Fibroblast of the aortic adventitia (primary cell): ENCODE results near the gene GABRB2. TPM values are rescaled to one million over a fixed set of nuclear protein-coding genes. Genes with fewer than 3 reads are reported as not detected.
"Not testable (repeated sequence)": the region's sequence is repeated elsewhere in the genome, so short reads cannot be mapped to it uniquely, and the experiment has no call there.

ENCODE experiments used
- DNase-seq: peaks from one replicate; pipeline ENCODE4 v3.0.0-alpha.2; 2010; ENCODE audit warnings: low read depth
- H3K4me3 ChIP-seq: 2 replicates; pipeline ENCODE4 v1.5.1; 2011; ENCODE audit warnings: low read depth, mild to moderate bottlenecking, control low read depth, low read length, moderate library complexity
- total RNA-seq: library from RNA; depleted of rRNA; stranded (reverse); fragments of >200 nt; gene quantifications from 2 replicates; pipeline ENCODE4 v1.2.3, GENCODE V29; 2012; ENCODE audit warnings: low replicate concordance
- TF ChIP-seq, protein P1 (sequence below): IDR thresholded peaks from 2 replicates; pipeline ENCODE4 v1.5.1; 2011; ENCODE audit warnings: mild to moderate bottlenecking, low read length, control low read depth, inconsistent platforms; ENCODE audit not compliant: insufficient read depth

GABRB2 gene
- total RNA-seq, 1 donor, result 0.09 TPM

DNA sequence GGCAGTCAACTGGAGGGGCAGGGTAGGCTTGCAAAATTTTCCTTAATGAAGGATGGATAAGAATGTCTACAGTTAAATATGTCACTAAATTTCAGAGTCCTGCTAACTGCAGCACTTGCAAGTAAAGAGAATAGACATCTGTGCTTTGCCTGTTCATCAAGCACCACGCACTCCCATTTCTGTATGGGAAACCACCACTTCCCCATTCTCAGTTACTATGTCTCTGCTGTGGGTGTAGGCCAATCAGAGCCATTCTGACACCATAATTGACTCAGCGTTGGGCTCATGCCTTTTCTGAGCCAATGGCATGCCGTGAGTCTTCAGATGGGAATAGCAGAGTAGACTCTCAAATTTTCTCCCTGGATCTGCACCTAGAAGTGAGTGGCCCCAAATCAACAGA, 247.5 kb downstream of the GABRB2 start:
- no peak for DNase-seq
- TF ChIP-seq, protein P1, sequence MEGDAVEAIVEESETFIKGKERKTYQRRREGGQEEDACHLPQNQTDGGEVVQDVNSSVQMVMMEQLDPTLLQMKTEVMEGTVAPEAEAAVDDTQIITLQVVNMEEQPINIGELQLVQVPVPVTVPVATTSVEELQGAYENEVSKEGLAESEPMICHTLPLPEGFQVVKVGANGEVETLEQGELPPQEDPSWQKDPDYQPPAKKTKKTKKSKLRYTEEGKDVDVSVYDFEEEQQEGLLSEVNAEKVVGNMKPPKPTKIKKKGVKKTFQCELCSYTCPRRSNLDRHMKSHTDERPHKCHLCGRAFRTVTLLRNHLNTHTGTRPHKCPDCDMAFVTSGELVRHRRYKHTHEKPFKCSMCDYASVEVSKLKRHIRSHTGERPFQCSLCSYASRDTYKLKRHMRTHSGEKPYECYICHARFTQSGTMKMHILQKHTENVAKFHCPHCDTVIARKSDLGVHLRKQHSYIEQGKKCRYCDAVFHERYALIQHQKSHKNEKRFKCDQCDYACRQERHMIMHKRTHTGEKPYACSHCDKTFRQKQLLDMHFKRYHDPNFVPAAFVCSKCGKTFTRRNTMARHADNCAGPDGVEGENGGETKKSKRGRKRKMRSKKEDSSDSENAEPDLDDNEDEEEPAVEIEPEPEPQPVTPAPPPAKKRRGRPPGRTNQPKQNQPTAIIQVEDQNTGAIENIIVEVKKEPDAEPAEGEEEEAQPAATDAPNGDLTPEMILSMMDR, result no peak

DNA sequence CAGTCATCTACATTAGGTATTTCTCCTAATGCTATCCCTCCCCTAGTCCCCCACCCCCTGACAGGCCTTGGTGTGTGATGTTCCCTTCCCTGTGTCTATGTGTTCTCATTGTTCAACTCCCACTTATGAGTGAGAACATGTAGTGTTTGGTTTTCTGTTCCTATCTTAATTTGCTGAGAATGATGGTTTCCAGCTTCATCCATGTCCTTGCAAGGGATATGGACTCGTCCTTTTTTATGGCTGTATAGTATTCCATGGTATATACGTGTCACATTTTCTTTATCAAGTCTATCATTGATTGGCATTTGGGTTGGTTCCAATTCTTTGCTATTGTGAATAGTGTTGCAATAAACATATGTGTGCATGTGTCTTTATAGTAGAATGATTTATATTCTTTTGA, 249.1 kb downstream of the GABRB2 start:
- not testable (repeated sequence) for DNase-seq, H3K4me3 ChIP-seq

More for the DNA sequence above, 247.5 kb downstream of the GABRB2 start:
- H3K4me3 ChIP-seq, result no peak overlapping the region

DNA sequence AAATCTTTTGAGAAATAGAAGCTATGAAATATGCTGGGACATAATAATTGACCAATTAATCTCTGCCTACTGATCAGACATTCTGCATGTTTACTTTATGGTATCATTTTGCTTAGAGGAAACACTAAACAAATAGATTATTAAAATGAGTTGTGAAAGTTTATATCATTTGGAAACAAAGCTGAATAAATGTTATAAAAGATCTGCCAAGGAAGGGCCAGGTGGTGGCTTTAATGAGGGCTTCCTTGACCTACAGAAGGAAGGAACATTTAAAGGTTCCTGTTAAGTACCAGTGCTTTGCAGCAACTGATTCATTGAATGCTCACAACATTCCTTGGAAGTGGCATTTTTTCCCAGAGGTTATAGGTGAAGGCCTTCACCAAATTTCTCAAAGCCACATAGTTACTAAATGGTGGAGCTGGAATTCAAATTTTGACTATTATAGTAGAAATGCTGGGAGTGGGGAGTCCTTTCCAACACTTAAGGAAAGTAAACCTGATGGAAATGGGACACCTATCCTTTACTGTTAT, 250.7 kb downstream of the GABRB2 start:
- no peak for DNase-seq
- no peak overlapping the region for H3K4me3 ChIP-seq
- TF ChIP-seq, protein P1, result no peak

DNA sequence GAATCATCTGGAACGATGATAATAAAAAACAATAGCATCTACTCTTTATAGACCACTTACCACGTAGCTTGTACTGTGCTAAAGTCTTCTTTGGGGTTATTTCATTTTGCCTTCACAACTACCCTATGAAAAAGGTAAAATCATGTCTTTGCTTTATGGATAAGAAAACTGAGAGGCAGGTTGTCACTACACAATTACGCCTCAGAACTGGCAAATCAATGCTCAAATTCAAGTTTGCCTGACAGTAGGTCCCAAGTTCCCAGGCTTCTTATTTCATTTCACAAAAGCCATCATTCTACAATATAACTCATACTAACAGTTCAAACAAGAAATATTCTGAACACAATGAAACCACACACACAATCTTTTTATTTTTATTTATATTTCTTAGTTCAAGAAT, 258.5 kb downstream of the GABRB2 start:
- no peak overlapping the region for H3K4me3 ChIP-seq
- TF ChIP-seq, protein P1, result no peak
- no peak for DNase-seq

DNA sequence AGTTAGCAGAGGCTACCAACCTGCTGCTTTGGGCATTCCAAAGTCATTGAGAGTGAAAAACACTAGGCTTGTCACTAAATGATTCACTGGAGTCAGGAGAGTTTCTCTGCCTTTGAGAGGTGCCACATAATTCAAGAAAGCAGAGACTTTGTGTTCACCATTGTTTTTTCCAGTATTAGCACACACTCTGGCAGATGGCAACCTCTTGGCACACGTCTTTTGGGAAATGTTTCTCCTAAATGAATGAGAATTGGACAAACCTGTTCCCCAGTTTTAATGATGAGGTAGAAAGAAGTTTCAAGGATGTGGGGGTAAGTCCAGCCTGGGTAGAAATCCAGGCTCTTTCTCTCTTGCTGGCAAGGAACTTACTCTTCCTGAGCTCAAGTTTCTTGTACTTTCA, 259.1 kb downstream of the GABRB2 start:
- H3K4me3 ChIP-seq, result no peak overlapping the region
- TF ChIP-seq, protein P1, result no peak

DNA sequence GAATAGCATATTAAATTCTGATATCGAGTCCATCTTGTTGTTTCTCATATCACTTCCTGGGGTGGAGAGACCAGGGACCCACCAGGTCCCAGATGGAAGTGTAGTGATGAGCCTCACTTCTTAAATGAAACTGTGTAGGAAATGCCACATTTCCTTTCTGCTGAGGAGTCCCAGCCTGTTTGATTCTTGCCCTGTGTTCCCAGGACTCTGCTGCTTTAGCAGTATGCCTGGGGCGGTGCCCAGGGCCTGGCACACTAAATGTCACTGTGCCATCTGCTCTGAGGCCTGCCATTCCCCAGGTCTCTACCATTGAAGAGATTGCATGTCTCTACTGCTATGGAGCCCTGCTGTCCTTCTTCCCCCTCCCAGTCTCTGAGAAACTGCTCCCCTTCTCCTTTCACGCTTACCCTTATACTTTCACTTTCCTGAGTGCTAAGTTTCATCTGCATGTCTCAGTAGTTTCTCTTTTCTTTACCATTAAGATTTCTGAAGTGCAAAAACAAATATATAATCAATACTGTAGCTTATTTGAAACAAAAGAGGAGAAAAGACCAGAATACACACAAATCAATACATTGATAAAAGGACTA, 260.4 kb downstream of the GABRB2 start:
- no peak overlapping the region for H3K4me3 ChIP-seq
- TF ChIP-seq, protein P1, result no peak
- no peak for DNase-seq

More for the DNA sequence above, 259.1 kb downstream of the GABRB2 start:
- DNase-seq, result no peak

DNA sequence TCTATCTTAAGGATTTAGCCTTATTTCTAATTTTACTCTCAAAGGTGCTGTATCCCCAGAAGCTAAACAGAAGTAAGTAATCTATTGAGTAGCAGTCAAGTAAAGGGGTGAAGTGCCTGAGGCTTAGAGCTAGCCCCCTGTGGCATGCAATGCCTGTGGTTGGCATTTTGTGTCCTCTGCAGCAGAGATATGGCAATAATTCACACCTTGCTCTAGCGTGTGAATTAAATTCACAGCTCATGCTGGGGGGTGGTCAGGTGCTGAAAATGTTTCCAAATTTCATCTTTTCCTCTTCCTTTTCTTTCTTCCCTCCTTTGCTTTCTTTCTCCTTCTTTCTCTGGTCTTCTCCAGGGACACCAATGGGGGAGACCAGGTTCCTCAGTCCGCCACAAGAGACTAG, 262.1 kb downstream of the GABRB2 start:
- DNase-seq, result no peak
- TF ChIP-seq, protein P1, result no peak
- H3K4me3 ChIP-seq, result no peak overlapping the region
